GM18526 (cell line): ENCODE data around the gene DGKZ.

Source experiments
- POLR2A ChIP-seq: IDR thresholded peaks from 3 replicates; pipeline ENCODE4 v1.6.1; 2011; ENCODE audit not compliant: insufficient read length; ENCODE audit errors: extremely low read depth

DGKZ gene

DNA sequence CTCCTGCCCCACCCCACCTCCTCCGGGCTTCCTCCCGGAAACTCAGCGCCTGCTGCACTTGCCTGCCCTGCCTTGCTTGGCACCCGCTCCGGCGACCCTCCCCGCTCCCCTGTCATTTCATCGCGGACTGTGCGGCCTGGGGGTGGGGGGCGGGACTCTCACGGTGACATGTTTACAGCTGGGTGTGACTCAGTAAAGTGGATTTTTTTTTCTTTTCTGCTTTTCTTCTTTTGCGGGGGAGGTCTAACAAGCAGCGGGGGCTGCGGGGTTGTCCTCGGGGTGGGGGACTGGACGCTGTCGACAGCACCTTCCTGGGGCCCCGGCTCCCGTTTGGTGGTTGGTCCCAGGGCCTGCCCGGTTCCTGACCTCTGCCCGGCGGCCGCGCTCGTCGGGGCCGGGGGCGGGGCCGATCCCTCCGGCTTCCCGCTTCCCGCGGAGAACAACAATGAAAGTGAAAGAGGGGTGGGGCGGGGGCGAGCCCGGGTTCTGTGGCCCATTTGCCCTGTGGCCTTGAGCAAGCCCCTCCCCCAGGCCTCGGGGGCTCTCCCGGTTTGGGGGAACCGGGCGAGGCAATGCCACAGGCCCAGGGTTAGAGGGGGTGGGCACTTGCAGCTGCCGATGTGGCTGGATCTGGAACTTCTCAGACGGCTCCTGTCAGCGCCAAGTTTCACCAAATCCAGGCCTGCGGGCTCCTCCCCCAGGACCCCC lies 33.2 kb downstream of the DGKZ start:
- no peak for TF ChIP-seq POLR2A

- no peak for TF ChIP-seq POLR2A
These were observed 34.0 kb downstream of the DGKZ start, which contains the start of gene MDK for GRCh38 chr11:46381048-46381818. TSS of gene MDK (plus strand) at chr11:46381669. CDS start at chr11:46382058, 389 bp downstream.

- TF ChIP-seq POLR2A: no peak
These were observed 34.8 kb downstream of the DGKZ start for GRCh38 chr11:46381819-46382645.

DNA sequence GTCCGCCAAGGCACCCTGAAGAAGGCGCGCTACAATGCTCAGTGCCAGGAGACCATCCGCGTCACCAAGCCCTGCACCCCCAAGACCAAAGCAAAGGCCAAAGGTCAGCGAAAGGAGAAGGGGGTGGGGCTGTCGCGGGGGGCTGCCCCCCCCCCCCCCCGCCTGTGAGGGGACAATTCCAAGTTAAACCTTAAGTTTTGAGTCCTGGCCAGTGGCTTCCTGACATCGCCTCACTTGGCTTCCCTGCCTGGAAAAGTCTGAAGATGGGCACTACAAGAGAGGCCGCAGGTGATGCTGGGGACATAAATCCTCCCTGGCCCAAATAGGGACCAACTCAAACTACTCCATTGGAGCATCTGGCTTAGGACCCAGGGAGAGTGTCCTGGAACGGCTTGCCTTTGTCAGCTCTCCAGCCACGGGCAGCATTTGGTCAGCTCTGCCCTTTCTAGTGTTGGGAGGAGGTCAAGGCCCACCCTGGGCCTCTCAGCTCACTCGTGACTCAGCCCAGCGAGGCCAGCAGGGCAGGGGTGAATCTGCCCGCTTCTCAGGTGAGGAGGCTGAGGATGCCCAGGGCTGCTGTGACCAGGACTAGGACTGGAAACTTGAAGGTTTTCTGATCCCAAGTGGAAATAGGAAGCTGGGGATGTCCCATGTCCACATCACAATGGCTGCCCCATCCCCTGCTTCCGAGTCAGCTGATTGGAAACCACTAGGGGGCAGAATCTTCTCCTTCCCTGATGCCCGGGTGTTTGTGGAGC lies 35.6 kb downstream of the DGKZ start:
- no peak for TF ChIP-seq POLR2A

DNA sequence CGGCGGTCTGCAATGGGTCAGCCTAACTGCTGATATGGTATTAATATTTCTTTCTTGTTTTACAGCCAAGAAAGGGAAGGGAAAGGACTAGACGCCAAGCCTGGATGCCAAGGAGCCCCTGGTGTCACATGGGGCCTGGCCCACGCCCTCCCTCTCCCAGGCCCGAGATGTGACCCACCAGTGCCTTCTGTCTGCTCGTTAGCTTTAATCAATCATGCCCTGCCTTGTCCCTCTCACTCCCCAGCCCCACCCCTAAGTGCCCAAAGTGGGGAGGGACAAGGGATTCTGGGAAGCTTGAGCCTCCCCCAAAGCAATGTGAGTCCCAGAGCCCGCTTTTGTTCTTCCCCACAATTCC lies 36.1 kb downstream of the DGKZ start:
- TF ChIP-seq POLR2A: no peak

GRCh38 chr11:46383974-46384701 lies 36.9 kb downstream of the DGKZ start:
- no peak for TF ChIP-seq POLR2A

DNA sequence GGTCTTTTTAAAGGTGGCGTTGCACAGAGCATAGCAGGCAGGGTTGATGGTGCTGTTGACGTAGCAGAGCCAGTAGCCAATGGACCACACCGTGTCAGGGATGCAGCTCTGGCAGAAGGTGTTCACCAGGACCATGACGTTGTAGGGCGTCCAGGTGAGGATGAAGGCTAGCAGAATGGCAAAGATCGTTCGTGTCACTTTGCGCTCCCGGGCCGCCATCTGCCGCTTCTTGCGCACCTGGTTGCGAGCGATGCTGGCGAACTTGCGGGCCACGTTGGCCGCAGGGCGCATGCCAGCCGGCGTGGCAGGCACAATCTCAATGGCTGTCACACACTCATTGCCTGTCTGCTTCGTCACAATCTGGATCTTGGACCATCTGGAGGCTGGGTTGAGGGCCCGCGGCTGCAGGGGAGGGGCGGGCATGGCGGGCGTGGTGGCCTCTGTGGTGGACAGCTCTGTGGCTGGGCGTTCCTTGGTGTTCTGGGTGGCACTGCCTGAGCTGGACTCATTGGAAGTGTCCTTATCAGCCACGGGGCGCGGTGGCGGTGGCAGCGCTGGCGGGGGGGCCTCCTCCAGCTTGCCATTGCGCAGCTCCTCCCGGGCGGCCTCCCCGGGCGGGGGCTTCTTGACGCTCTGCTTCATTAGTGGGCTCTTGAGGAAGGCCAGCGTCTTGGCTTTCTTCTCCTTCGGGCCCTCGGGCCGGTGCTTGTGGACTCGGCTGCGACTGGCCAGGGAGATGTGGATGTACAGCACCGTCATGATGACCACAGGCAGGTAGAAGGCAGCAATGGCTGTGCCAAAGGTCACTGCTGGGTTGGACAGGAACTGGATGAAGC lies 38.1 kb downstream of the DGKZ start:
- no peak for TF ChIP-seq POLR2A

DNA sequence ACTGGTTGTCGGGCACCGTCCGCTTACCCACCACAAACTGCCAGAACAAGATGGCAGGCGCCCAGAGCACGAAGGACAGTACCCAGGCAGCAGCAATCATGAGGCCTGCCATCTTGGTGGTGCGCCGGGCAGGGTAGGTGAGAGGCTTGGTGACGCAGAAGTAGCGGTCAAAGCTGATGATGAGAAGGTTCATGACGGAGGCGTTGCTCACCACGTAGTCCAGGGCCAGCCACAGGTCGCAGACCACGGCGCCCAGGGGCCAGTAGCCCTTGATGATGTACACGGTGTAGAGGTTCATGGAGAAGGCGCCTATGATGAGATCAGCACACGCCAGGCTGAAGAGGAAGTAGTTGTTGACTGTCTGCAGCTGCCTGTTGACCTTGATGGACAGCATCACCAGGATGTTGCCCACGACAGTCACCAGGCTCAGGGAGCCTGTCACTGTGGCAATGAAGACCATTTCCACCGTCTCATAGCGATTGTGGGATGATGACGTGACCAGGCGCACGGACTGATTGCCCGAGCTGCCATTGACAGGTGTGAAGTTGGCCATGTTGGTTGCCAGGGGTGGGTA lies 38.8 kb downstream of the DGKZ start:
- TF ChIP-seq POLR2A: no peak

- TF ChIP-seq POLR2A: no peak
These were observed 39.4 kb downstream of the DGKZ start for GRCh38 chr11:46386674-46387073.

DNA sequence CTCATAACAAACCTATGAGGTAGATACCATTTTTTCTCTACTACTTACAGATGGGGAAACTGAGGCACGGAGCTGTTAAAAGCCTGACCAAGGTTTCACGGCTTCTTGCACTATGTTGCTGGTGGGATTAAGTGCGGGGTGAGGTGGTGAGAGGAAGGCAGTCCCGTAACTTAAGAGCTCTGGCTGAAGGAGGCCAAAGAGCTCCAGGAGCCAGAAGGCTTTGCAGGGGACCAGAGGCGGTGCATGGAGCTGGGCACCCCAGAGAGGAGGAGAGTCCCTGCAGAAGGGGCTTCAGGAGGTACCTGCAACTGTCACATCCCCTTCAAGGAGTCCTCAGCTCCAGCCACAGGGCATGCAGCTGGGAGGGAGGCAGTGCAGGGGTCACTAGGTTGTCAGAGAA lies 40.2 kb downstream of the DGKZ start:
- no peak for TF ChIP-seq POLR2A

DNA sequence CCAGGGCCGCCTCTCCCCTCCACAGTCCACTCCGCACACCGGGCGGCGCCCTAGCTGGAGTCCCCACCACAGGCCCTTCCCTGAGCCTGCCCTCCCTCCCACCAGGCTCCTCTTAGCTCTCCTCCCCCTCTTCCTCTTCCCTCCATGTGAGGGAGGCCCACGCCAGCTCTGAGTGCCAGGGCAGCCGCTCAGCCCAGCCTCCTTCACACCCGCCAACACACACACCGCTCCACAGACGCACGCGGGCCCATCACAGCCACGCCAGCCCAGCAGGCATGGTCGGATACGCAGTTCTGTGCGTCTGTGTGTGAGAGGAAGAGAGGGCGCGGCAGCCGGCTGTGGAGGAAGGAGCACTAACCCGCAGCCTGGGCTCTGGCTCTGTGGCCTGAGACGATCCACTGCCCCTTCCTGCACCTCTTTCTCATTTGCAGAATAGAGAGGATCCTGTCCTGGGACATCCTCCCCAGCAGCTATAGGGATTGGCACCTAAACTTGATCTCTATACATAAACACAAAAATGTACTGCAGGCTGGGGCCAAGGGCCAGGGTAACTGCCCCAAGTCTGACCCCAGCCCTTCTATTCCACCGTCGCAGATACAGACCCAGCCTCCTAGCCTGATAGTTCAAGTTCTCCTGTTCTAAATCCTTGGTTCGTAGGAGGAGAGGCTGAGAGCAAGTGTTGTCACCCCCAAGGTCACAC lies 40.8 kb downstream of the DGKZ start:
- TF ChIP-seq POLR2A: no peak

DNA sequence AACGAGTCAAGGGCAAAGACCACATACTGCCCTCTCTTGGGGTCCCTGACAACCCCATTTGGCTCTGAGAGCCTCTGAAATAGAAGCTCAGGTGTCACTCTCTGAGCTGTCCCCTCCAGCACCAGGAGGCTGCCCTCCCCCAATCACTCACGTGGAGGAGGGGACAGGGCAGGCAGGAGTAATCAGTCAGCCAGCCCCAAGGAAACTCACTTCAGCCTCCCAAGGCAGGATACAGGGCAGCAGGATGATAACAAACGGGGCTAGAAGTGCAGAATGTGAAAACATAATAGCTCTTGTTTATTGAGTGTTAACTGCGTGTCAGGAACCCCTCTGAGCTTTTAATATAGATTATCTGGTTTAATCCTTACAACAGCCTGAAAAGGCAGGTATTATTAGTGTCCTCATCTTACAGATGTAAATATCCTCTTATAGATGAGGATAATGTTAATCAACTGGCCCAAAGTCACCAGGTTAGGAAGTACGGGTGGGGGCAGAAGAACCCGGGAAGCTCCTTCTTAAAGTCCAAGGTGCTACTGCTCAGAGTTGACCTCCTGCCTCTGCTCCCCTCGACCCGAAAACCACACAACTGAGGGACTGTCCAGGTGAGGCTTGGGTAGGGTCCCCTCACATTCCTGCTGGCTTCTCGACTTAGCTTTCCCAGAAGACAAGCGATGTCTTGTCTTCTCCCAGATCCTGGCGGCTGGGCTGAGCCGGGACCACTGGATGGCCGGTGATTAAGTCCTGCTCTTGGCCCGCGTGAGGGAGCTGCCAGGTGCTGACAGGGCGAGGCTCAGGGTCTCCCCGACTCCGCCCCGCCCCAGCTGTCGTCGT lies 41.6 kb downstream of the DGKZ start:
- TF ChIP-seq POLR2A: no peak
